ENCODE results near the gene NEMP2. TPM values are rescaled to one million over a fixed set of nuclear protein-coding genes. Genes with fewer than 3 reads are reported as not detected.
"Not testable (repeated sequence)": the region's sequence is repeated elsewhere in the genome, so short reads cannot be mapped to it uniquely, and the experiment has no call there.

The NEMP2 gene
- total and polyA plus RNA-seq, 7 donors, result 0.21 to 2.0 (median 0.86) TPM

GRCh38 chr2:190497428-190497827, 37.1 kb downstream of the NEMP2 start:
- WGBS, 3 donors, result 58 to 67% (median 64%) methylated on average over 4 of the region's 4 CpGs
- no peak for TF ChIP-seq CTCF (IDR thresholded peaks at IDR 0.05)
- ATAC-seq, result no peak
- no peaks in the 10 kb centered on the region for H3K9me3 ChIP-seq
- DNase-seq, result no peak
- no peaks in the 10 kb centered on the region for H3K4me1 ChIP-seq
- no peak overlapping the region for H3K27ac ChIP-seq
- no peak overlapping the region for H3K4me3 ChIP-seq
- peaks cover 0 to 3% of the 10 kb centered on the region in 2 donors for H3K36me3 ChIP-seq (ENCODE audit: insufficient read depth in 1 of 2, low read depth in 1 of 2)
- intact Hi-C loops (cut with DNase I), result no loop called here
- H3K27me3 ChIP-seq (ENCODE audit: insufficient read depth in 3 of 3, low read length in 2 of 3), result no peaks in the 10 kb centered on the region

GRCh38 chr2:190494600-190495227, 39.8 kb downstream of the NEMP2 start:
- H3K4me1 ChIP-seq; intact Hi-C loops (cut with DNase I); H3K27ac ChIP-seq; ATAC-seq; H3K36me3 ChIP-seq (ENCODE audit: insufficient read depth in 1 of 2, low read depth in 1 of 2); H3K4me3 ChIP-seq; H3K27me3 ChIP-seq (ENCODE audit: insufficient read depth in 3 of 3, low read length in 2 of 3); H3K9me3 ChIP-seq; DNase-seq: not testable (repeated sequence)
- 59 to 64% (median 61%) methylated on average over 3 of the region's 3 CpGs for WGBS, 3 donors

- no peak for TF ChIP-seq CTCF (IDR thresholded peaks at IDR 0.05)
- Histone ChIP-seq H3K9me3 (no peaks in the 10 kb centered on the region), H3K4me3 (no peak overlapping the region), H3K27me3 (ENCODE audit: insufficient read depth in 3 of 3, low read length in 2 of 3) (no peaks in the 10 kb centered on the region), H3K4me1 (no peaks in the 10 kb centered on the region), H3K36me3 (ENCODE audit: insufficient read depth in 1 of 2, low read depth in 1 of 2) (peaks cover 0 to 8% of the 10 kb centered on the region in 2 donors), H3K27ac (no peak overlapping the region)
- 94 to 98% (median 96%) methylated on average over 2 of the region's 2 CpGs for WGBS, 3 donors
- ATAC-seq (no peak), DNase-seq (no peak)
- intact Hi-C loops (cut with DNase I), result no loop called here
These were observed 41.4 kb downstream of the NEMP2 start for GRCh38 chr2:190493095-190493494.

- Histone ChIP-seq H3K27me3 (ENCODE audit: insufficient read depth in 3 of 3, low read length in 2 of 3) (no peaks in the 10 kb centered on the region), H3K4me3 (no peak overlapping the region), H3K27ac (no peak overlapping the region), H3K4me1 (peaks cover 7% of the 10 kb centered on the region), H3K36me3 (ENCODE audit: insufficient read depth in 1 of 2, low read depth in 1 of 2) (peaks cover 0 to 8% of the 10 kb centered on the region in 2 donors), H3K9me3 (no peaks in the 10 kb centered on the region)
- WGBS, 3 donors, result 75 to 97% (median 96%) methylated on average over 3 of the region's 3 CpGs
- TF ChIP-seq CTCF (IDR thresholded peaks at IDR 0.05), result no peak
- DNase-seq (no peak), ATAC-seq (no peak)
- intact Hi-C loops (cut with DNase I), result no loop called here
These were observed 44.0 kb downstream of the NEMP2 start for GRCh38 chr2:190490502-190490901.

- no peak overlapping the region for H3K4me3 ChIP-seq
- peaks cover 7% of the 10 kb centered on the region for H3K4me1 ChIP-seq
- no peak overlapping the region for H3K27ac ChIP-seq
- DNase-seq (no peak), ATAC-seq (no peak)
- H3K9me3 ChIP-seq, result no peaks in the 10 kb centered on the region
- 96 to 98% (median 96%) methylated on average over 4 of the region's 4 CpGs for WGBS, 3 donors
- no peak for TF ChIP-seq CTCF (IDR thresholded peaks at IDR 0.05)
- intact Hi-C loops (cut with DNase I), result no loop called here
- H3K36me3 ChIP-seq (ENCODE audit: insufficient read depth in 1 of 2, low read depth in 1 of 2), result peaks cover 0 to 8% of the 10 kb centered on the region in 2 donors
- H3K27me3 ChIP-seq (ENCODE audit: insufficient read depth in 3 of 3, low read length in 2 of 3), result no peaks in the 10 kb centered on the region
These were observed 45.0 kb downstream of the NEMP2 start for GRCh38 chr2:190489475-190489874.
